ENCODE data around the gene CCL3. TPM values are rescaled to one million over a fixed set of nuclear protein-coding genes. Genes with fewer than 3 reads are reported as not detected.

The CCL3 gene
- total RNA-seq, 4 donors from 2014 or later: 0.49 to 6.5 TPM; not detected in 2

GRCh38 chr17:36063786-36064541, 26.0 kb downstream of the CCL3 start, which contains the start of gene CCL18:
Gene CCL18, plus strand, starts transcription at chr17:36064272. Its CDS starts 71 bp downstream, at chr17:36064343.
- Histone ChIP-seq H3K27ac (no peak within 1 kb of the TSS), H3K27me3 (no peaks in the 10 kb centered on the region), H3K36me3 (no peaks in the 10 kb centered on the region), H3K9me3 (no peaks in the 10 kb centered on the region), H3K4me3 (no peak within 1 kb of the TSS), H3K4me1 (no peaks in the 10 kb centered on the region)
- no peak for DNase-seq
- intact Hi-C loops (cut with DNase I; ENCODE audit: low total_unique reads): no loop called here
- TF ChIP-seq CTCF (IDR thresholded peaks at IDR 0.05) (no peak), POLR2A (IDR thresholded peaks at IDR 0.05) (no peak)

DNA sequence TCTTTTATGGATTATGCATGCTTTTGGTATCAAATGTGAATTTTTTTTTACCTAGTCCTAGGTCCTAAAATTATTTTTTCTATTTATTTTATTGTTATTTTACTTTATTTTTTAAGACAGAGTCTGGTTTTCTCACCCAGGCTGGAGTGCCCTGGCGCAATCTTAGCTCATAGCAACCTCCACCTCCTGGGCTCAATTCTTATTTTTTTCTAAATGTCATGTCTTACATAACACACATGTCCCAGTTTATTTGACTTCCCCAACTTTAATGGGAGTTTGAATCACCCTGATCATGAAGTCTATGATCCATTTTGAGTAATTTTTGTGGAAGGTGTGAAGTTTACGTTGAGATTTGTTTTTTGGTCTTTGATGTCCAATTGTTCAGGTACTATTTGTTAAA, 29.1 kb downstream of the CCL3 start:
- DNase-seq: no peak
- intact Hi-C loops (cut with DNase I; ENCODE audit: low total_unique reads): no loop called here
- H3K27me3 ChIP-seq: no peaks in the 10 kb centered on the region
- no peak overlapping the region for H3K4me3 ChIP-seq
- no peaks in the 10 kb centered on the region for H3K4me1 ChIP-seq
- no peaks in the 10 kb centered on the region for H3K9me3 ChIP-seq
- TF ChIP-seq POLR2A (IDR thresholded peaks at IDR 0.05) (no peak), CTCF (IDR thresholded peaks at IDR 0.05) (no peak)
- H3K36me3 ChIP-seq: no peaks in the 10 kb centered on the region
- H3K27ac ChIP-seq: no peak overlapping the region

GRCh38 chr17:36059406-36059805, 30.5 kb downstream of the CCL3 start:
- Histone ChIP-seq H3K4me3 (no peak overlapping the region), H3K9me3 (no peaks in the 10 kb centered on the region), H3K27me3 (no peaks in the 10 kb centered on the region), H3K4me1 (no peaks in the 10 kb centered on the region), H3K36me3 (no peaks in the 10 kb centered on the region), H3K27ac (no peak overlapping the region)
- intact Hi-C loops (cut with DNase I; ENCODE audit: low total_unique reads): no loop called here
- no peak for DNase-seq
- TF ChIP-seq POLR2A (IDR thresholded peaks at IDR 0.05): no peak
- no peak for TF ChIP-seq CTCF (IDR thresholded peaks at IDR 0.05)

DNA sequence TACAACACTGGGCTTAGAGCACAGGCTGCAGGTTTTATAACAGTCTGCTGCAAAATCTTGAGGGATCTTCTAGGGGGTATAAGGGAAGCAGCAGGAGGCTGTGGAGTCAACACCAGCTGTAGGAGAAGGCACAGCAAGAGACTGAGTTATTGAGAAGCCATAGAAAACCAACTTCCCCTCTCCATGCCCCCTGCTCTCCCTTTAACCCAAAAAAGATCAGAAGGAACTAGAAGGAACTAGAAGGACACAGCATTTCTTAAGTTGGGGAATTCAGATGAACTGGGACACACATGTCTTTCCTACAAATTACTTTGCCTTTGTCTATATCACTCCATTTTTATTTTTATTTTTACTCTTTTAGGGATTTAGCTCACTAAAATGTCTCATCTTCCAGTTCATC, 32.0 kb downstream of the CCL3 start:
- intact Hi-C loops (cut with DNase I; ENCODE audit: low total_unique reads): no loop called here
- TF ChIP-seq POLR2A (IDR thresholded peaks at IDR 0.05) (no peak), CTCF (IDR thresholded peaks at IDR 0.05) (no peak)
- DNase-seq: no peak
- Histone ChIP-seq H3K27me3 (no peaks in the 10 kb centered on the region), H3K9me3 (no peaks in the 10 kb centered on the region), H3K4me1 (no peaks in the 10 kb centered on the region), H3K36me3 (no peaks in the 10 kb centered on the region), H3K4me3 (no peak overlapping the region), H3K27ac (no peak overlapping the region)

GRCh38 chr17:36055921-36056520, 33.9 kb downstream of the CCL3 start:
- Histone ChIP-seq H3K9me3 (no peaks in the 10 kb centered on the region), H3K27me3 (no peaks in the 10 kb centered on the region), H3K27ac (no peak overlapping the region), H3K4me3 (no peak overlapping the region), H3K36me3 (no peaks in the 10 kb centered on the region), H3K4me1 (no peaks in the 10 kb centered on the region)
- intact Hi-C loops (cut with DNase I; ENCODE audit: low total_unique reads): no loop called here
- TF ChIP-seq POLR2A (IDR thresholded peaks at IDR 0.05) (no peak), CTCF (IDR thresholded peaks at IDR 0.05) (no peak)
- DNase-seq: no peak

All from uterus (tissue), 4 donors.